Stimulated activated CD4-positive, alpha-beta T cell treated with anti-CD3 and anti-CD28 coated beads, Interleukin-15, amount 100 ng/mL, for 1 hour (primary cell): ENCODE results near the gene P3H3.

ENCODE experiments used
- DNase-seq, 2 donors: peaks; one replicate each; pipeline ENCODE4 v3.0.0-alpha.2; 2020; ENCODE audit warnings: low read depth in 1 of 2, low spot score in 1 of 2

Gene P3H3

DNA sequence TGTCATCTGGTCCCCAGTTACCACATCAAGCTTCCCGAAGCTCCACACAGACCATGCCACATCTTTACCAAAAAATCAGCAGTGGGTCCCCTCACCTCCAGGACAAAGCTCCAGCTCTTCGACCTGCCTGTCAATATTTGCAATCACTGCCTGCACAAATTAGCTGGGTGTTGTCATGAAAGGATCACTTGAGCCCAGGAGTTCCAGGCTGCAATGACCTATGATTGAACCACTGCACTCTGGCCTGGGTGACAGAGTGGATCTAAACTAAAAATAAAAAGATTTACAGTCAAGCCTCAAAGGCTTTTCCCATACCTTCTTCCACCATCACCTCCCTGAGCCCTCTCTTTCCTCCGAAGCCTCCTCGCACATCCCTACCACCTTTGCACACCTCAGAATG lies 31.6 kb upstream of the P3H3 start:
- no peak for DNase-seq

DNA sequence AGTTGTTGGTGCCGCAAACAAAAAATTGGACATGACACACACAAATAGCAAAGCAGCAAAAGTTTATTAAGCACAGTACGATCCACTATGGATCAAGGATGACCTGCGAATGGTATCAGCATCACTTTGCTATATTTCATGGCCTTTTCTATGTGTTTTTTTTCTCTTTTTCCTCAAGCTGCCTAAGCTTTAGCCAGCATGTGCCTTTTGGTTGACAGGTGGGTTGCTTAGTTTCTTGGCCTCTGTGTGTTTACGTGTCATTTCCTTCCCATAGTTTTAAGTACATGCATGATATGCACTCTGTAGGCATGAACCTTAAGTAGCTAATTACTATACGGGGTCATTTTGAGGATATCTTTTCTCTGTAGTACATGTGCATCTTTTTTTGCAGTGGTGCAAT lies 29.1 kb upstream of the P3H3 start:
- no peak for DNase-seq

- no peak for DNase-seq
Measured at GRCh38 chr12:6807170-6807569, 21.0 kb upstream of the P3H3 start.

GRCh38 chr12:6809056-6809455 lies 19.2 kb upstream of the P3H3 start:
- no peak for DNase-seq

DNA sequence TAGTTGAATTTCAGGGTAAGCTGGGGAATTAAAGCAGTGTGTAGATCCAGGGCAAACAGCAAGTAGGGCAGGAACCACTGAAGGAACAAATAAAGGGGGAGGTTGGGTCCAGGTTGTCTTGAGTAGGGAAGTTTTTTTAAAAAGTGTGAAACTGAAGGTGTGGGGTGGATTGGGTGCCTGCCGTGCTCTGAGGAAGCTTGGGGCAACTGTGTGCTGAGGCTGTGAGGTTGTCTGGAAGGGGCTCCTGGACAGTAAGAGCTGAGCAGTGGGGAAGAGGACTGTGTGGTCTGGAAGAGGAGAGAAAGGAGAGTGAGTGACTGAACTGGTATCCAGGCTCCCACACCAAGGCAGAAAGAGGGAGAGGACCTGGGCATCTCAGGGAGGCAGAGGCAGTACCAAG lies 17.4 kb upstream of the P3H3 start:
- DNase-seq, result no peak

DNA sequence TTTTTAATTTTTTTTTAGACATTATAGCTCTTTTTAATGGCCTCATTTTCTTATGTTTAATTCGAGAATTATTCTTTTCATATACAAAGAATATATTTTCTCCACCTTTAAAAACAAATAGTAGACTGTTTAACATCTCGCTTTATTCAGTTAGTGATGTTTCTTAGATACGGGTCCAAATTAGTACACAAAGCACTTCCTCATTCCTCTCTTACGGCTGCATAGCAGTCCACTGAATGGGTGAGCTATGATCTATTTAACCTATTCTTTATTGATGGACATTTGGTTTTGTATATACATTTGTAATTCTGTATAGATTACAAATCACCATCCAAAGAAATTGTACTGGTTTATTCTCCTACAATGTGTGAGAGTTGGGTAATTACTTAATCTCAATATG lies 14.8 kb upstream of the P3H3 start:
- DNase-seq, result no peak

- DNase-seq, result no peak
Measured at GRCh38 chr12:6816598-6816997, 11.6 kb upstream of the P3H3 start.

GRCh38 chr12:6817098-6817497 lies 11.1 kb upstream of the P3H3 start:
- no peak for DNase-seq

DNA sequence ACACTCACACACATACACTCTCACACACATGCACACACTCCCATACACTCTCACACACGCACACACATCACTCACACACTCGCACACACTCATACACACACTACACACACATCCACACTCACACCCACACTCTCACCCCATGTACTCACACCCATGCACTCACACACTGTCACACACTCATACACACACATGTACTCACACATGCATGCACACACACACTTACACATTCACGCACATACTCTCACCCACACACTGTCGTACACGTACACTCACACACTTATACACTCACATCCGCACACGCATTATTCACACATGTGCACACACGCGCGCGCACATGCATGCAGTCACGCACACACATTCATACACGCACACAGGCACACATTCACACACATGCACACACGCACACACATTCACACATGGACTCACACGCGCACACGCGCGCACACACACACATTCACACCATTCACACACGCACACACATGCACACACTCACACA lies 10.5 kb upstream of the P3H3 start:
- no peak for DNase-seq

- no peak for DNase-seq
Measured at GRCh38 chr12:6818222-6818621, 10.0 kb upstream of the P3H3 start.

DNA sequence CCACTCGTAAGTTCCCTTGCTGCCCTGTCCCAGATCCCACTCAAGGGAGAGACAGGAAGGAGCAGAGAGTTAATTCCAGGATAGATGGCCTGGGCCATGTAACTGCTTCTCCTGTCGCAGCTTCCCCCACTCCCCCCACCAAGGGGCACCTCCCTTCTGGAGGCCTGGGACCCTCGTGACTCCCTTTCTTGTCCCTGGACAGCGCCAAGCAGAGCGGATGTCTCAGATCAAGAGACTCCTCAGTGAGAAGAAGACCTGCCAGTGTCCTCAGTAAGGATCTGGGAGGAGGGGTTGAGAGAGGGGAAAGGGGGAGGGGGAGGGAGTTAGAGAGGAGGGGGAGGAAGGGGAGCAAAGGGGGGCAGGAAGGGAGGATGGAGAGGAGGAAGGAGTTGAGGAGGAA lies 9.6 kb upstream of the P3H3 start:
- DNase-seq, result no peak

GRCh38 chr12:6819106-6820030 lies 8.8 kb upstream of the P3H3 start:
- no peak for DNase-seq

DNA sequence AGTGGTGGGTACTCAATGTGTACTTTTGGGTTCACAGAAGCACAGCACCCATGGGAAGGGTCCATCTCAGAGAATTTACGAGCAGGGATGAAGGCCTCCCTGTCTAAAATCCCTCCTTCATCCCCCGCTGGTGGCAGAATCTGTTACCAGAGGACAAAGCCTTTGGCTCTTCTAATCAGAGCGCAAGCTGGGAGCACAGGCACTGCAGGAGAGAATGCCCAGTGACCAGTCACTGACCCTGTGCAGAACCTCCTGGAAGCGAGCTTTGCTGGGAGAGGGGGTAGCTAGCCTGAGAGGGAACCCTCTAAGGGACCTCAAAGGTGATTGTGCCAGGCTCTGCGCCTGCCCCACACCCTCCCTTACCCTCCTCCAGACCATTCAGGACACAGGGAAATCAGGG lies 8.0 kb upstream of the P3H3 start:
- no peak for DNase-seq

DNA sequence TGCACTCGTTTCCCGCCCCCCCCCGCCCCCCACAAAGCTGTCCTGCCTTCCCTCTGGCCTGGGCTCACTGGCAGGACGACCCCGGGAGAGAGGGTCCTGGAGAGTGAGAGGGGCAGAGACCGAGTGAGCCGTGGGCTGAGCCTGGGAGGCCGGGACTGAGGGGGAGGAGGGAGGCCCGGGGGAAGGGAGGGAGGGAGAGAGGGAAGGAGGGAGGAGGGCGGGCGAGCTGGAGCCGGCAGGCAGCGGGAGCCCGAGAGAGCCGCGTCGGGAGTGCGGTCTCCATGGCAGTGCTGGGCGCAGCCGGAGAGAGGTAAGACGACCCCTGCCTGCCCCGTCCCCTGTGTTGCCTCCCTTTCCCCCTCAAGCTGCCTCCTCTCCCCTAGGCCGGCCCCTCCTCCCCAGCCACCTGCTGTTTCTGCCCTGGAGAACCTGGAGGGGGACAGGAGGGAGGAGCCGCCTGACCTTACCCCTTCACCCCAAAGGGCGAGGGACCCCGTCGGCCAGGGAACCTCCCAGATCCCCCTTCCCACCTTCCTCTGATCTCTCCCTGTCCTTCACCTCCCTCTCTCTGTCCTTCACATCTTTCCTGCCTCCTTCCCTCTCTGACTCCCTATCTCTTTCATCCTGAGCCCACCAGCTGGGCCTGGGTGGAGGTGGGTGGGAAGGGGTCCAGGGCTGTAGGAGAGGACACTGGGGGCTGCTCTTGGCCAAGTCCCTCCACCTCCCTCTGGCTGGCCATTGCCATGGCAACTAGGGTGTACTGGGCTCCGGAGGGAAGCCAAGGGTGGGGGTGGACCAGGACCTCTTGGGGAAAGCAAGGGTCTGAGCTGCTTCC lies 6.4 kb upstream of the P3H3 start, which contains the start of gene GPR162:
Gene GPR162, plus strand, starts transcription at position 231 of the 835 bp plus-strand sequence. CDS start 2,078 bp downstream, outside the sequence.
- DNase-seq, result no peak

GRCh38 chr12:6822426-6823135 lies 5.6 kb upstream of the P3H3 start:
- no peak for DNase-seq

DNA sequence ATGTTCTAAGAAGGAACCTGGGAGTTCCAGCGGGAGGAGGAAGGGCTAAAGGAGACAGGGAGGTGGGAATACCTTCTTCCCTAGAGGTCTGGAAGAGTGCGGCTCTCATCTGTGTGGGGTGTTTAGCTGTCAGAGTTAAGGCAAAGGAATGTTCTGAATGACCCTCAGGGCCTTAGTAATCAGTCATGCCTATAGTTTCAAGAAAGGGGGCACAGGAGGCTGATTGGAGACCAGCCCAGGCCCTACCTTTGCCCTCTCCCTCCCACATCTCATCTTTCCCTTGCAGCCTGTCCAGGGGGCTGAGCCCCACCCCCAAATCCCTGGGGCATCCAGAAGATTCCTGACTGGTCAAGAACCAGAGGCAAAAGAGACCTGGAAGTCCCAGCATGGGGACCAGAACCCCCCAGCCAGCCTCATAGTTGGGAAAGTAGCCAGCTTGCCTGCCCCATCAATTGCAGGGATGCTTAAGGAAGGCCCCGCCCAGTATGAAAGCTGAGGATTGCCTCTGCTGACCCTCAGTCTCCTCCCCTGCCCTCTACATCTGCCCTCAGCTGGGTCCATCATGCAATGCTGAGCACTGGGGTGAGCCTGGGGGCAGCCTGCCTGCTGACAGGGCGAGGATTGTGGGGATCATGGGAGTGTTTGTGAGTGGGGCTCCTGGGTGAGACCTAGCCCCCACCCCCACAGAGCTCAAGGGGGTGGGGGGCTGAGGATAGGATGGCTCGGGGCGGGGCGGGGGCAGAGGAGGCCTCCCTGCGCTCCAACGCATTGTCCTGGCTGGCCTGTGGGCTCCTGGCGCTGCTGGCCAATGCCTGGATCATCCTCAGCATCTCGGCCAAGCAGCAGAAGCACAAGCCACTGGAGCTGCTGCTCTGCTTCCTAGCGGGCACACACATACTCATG lies 4.8 kb upstream of the P3H3 start:
- no peak for DNase-seq

- no peak for DNase-seq
Measured at GRCh38 chr12:6824085-6824775, 4.0 kb upstream of the P3H3 start.

DNA sequence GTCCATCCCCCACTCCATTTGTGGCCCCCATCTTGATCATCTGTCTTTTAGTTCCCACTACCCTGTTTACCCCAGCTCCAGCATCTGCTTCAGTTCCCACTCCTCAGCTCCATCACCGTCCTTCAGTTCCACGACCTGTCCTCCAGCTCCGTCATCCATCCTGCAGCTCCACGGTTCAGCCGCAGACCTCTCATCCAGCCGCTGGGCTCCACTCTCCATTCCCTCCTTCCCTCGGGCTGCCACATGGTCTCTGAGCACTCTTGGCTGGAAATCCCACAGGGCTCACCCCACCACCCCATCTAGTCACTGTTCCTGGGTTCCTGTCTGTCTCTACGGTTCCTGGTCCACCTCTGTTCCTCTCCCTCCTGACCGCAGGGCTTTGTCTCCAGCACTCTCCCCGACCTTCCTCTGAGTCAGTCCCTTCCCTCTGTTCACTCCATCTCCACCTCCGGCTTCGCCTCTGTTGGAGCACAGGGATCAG lies 3.3 kb upstream of the P3H3 start:
- DNase-seq, result no peak

- peak; percentile 70 to 74 for DNase-seq
Measured at GRCh38 chr12:6825398-6826124, 2.6 kb upstream of the P3H3 start.
